CD14-positive monocyte (primary cell): ENCODE results near the gene PYGO2. TPM values are rescaled to one million over a fixed set of nuclear protein-coding genes. Genes with fewer than 3 reads are reported as not detected.

Source experiments
- polyA plus RNA-seq, 3 donors: library from polyadenylated mRNA; depleted of rRNA in 1 of 3; unstranded in 2 of 3; stranded (reverse) in 1 of 3; fragments of 300-500 nt in 2 of 3; fragments of >200 nt in 1 of 3; fragmentation: Illumina TruSeq in 2 of 3; gene quantifications; 1 replicate in 2 of 3; 2 replicates in 1 of 3; pipeline ENCODE4 v1.2.3, GENCODE V29; 2012 to 2021
- small RNA-seq: library from RNA; depleted of rRNA; stranded (forward); fragments of <200 nt; gene quantifications from one replicate; pipeline ENCODE3, GENCODE V24; 2012; ENCODE audit warnings: low read depth; ENCODE audit not compliant: insufficient read length

Gene PYGO2
- polyA plus RNA-seq, 3 donors = 8.2 to 12.5 (median 12.0) TPM

Small RNAs within 50 kb of the gene (small RNA-seq; reads per million reads assigned to genes)
- gene MIR4258 (not detected), gene RF00017 (not detected)

Other genes starting within 250 kb of the PYGO2 start
- gene KCNN3, start 91.5 kb downstream of the PYGO2 start, polyA plus RNA-seq = not detected
- gene PMVK, start 25.1 kb downstream of the PYGO2 start, polyA plus RNA-seq = 10 to 100 TPM; 17.2 to 43.2 (median 41.9) TPM
- gene PBXIP1, start 5.7 kb downstream of the PYGO2 start, polyA plus RNA-seq = 10 to 100 TPM; 23.1 to 31.7 (median 24.0) TPM
- gene SHC1, start 9.0 kb upstream of the PYGO2 start, polyA plus RNA-seq = 10 to 100 TPM; 26.7 to 70.6 (median 31.5) TPM
- 10 to 100 TPM in 2 of 3 donors, 1 to 10 TPM in 1; 9.4 to 22.6 (median 18.0) TPM for gene CKS1B, start 12.9 kb upstream of the PYGO2 start, polyA plus RNA-seq
- 10 to 100 TPM; 31.5 to 41.6 (median 35.1) TPM for gene FLAD1, start 21.6 kb upstream of the PYGO2 start, polyA plus RNA-seq
- gene LENEP, start 31.8 kb upstream of the PYGO2 start, polyA plus RNA-seq = not detected
- gene ZBTB7B, start 41.0 kb upstream of the PYGO2 start, polyA plus RNA-seq = 100 to 1,000 TPM in 1 of 3 donors, 1 to 10 TPM in 2; 6.3 to 149 (median 9.6) TPM
- gene DCST2, start 72.0 kb upstream of the PYGO2 start, polyA plus RNA-seq = 1 to 10 TPM in 1 of 3 donors, not detected in 2; 2.6 TPM
- under 1 TPM in 1 of 3 donors, not detected in 2; 0.05 TPM for gene DCST1, start 72.0 kb upstream of the PYGO2 start, polyA plus RNA-seq
- gene ADAM15, start 89.5 kb upstream of the PYGO2 start, polyA plus RNA-seq = 100 to 1,000 TPM in 1 of 3 donors, 10 to 100 TPM in 2; 44.5 to 202 (median 74.3) TPM
- gene EFNA4, start 102.0 kb upstream of the PYGO2 start, polyA plus RNA-seq = 1 to 10 TPM; 2.3 to 8.0 (median 4.1) TPM
- 1 to 10 TPM in 1 of 3 donors, under 1 TPM in 2; 0.45 to 1.7 (median 0.92) TPM for gene EFNA3, start 117.1 kb upstream of the PYGO2 start, polyA plus RNA-seq
- gene EFNA1, start 166.1 kb upstream of the PYGO2 start, polyA plus RNA-seq = 1 to 10 TPM in 1 of 3 donors, not detected in 2; 1.2 TPM
- 10 to 100 TPM; 40.0 to 50.8 (median 49.4) TPM for gene SLC50A1, start 174.1 kb upstream of the PYGO2 start, polyA plus RNA-seq
- 100 to 1,000 TPM in 2 of 3 donors, 10 to 100 TPM in 1; 99.9 to 141 (median 105) TPM for gene DPM3, start 178.7 kb upstream of the PYGO2 start, polyA plus RNA-seq
- 100 to 1,000 TPM; 157 to 256 (median 247) TPM for gene KRTCAP2, start 211.5 kb upstream of the PYGO2 start, polyA plus RNA-seq
- under 1 TPM in 1 of 3 donors, not detected in 2; 0.13 TPM for gene TRIM46, start 212.1 kb upstream of the PYGO2 start, polyA plus RNA-seq
- gene THBS3, start 246.1 kb upstream of the PYGO2 start, polyA plus RNA-seq = 10 to 100 TPM in 1 of 3 donors, 1 to 10 TPM in 2; 3.2 to 50.7 (median 5.3) TPM
- gene MTX1, start 246.9 kb upstream of the PYGO2 start, polyA plus RNA-seq = 100 to 1,000 TPM in 1 of 3 donors, 10 to 100 TPM in 2; 79.7 to 101 (median 86.0) TPM